HCT116 (cell line): ENCODE measurements around the gene SLC2A9.

Experiments used
- ATF3 ChIP-seq: IDR thresholded peaks from 2 replicates; pipeline ENCODE4 v1.6.1; 2012
- CTCF ChIP-seq, 3 experiments: fragments of 200-600 bp in 1 of 3; sonication (generic) in 1 of 3; IDR thresholded peaks in 2 of 3; conservative IDR thresholded peaks in 1 of 3; 2 replicates each; pipeline ENCODE4 v1.5.1; 2012 to 2017; ENCODE audit warnings: low read depth in 2 of 3, low read length in 2 of 3, antibody characterized with exemption in 1 of 3, borderline replicate concordance in 1 of 3, control low read depth in 1 of 3, mild to moderate bottlenecking in 1 of 3, mixed read lengths in 1 of 3, mixed run types in 1 of 3, moderate library complexity in 1 of 3; ENCODE audit not compliant: insufficient read depth in 1 of 3
- EZH2 ChIP-seq: fragments of 200-600 bp; sonication (generic); IDR thresholded peaks from 2 replicates; pipeline ENCODE4 v1.6.1; 2017; ENCODE audit warnings: antibody characterized with exemption, mixed run types
- EZH2phosphoT487 ChIP-seq: fragments of 200-600 bp; IDR thresholded peaks from 2 replicates; pipeline ENCODE4 v1.6.1; 2018; ENCODE audit warnings: antibody characterized with exemption, borderline replicate concordance
- MAX ChIP-seq: IDR thresholded peaks from 2 replicates; pipeline ENCODE4 v1.6.1; 2012
- POLR2A ChIP-seq: IDR thresholded peaks from 2 replicates; pipeline ENCODE4 v1.7.0; 2011; ENCODE audit warnings: borderline replicate concordance; ENCODE audit not compliant: insufficient read depth, insufficient read length; ENCODE audit errors: extremely low read depth
- POLR2AphosphoS5 ChIP-seq: IDR thresholded peaks from 2 replicates; pipeline ENCODE4 v1.6.1; 2011; ENCODE audit warnings: mild to moderate bottlenecking, low read depth, low read length, moderate library complexity
- REST ChIP-seq: IDR thresholded peaks from 2 replicates; pipeline ENCODE4 v1.6.1; 2012; ENCODE audit warnings: low read depth
- YY1 ChIP-seq: IDR thresholded peaks from 2 replicates; pipeline ENCODE4 v1.6.1; 2011; ENCODE audit warnings: low read length, low read depth, moderate library complexity, mild to moderate bottlenecking; ENCODE audit not compliant: insufficient replicate concordance; ENCODE audit errors: extremely low read depth

GRCh38 chr4:10007436-10007740 lies 13.9 kb downstream of the SLC2A9 start:
- TF ChIP-seq REST (no peak), POLR2A (no peak), EZH2 (no peak), CTCF (IDR thresholded peaks at IDR 0.05 in 2 of 3, conservative IDR thresholded peaks at IDR 0.05 in 1 of 3; ENCODE audit: borderline replicate concordance in 1 of 3, insufficient read depth in 1 of 3, low read depth in 2 of 3, low read length in 2 of 3) (no peak), MAX (no peak), YY1 (no peak), POLR2AphosphoS5 (no peak), ATF3 (no peak), EZH2phosphoT487 (no peak)
